HG02759 (cell line): ENCODE results near the gene XYLB.
A peak's percentile ranks its signal among the peaks of the same experiment; 100 is the strongest.
"Not testable (repeated sequence)": the region's sequence is repeated elsewhere in the genome, so short reads cannot be mapped to it uniquely, and the experiment has no call there.

ENCODE experiments used
- ATAC-seq: cut with Tn5 transposase; IDR thresholded peaks from one replicate; pipeline ENCODE4 v1.9.1; 2021; ENCODE audit warnings: mild to moderate bottlenecking, moderate library complexity; ENCODE audit not compliant: unreplicated experiment

XYLB gene

GRCh38 chr3:38346587-38347410 lies at the start of gene XYLB:
XYLB (plus strand) TSS chr3:38346785; CDS start chr3:38346869, 84 bp downstream.
- ATAC-seq, result peak; percentile 97

- ATAC-seq, result not testable (repeated sequence)
Measured at GRCh38 chr3:38297053-38297452, 49.5 kb upstream of the XYLB start.

GRCh38 chr3:38297537-38297936 lies 49.0 kb upstream of the XYLB start:
- ATAC-seq, result no peak

GRCh38 chr3:38297947-38298711 lies 48.5 kb upstream of the XYLB start:
- ATAC-seq, result no peak

GRCh38 chr3:38306941-38307340 lies 39.6 kb upstream of the XYLB start:
- no peak for ATAC-seq

- ATAC-seq, result no peak
Measured at GRCh38 chr3:38307599-38307998, 39.0 kb upstream of the XYLB start.

- ATAC-seq, result no peak
Measured at GRCh38 chr3:38308456-38308855, 38.1 kb upstream of the XYLB start.

- ATAC-seq, result no peak
Measured at GRCh38 chr3:38311476-38311875, 35.1 kb upstream of the XYLB start.

GRCh38 chr3:38311941-38312340 lies 34.6 kb upstream of the XYLB start:
- ATAC-seq, result no peak

- ATAC-seq, result no peak
Measured at GRCh38 chr3:38312356-38312755, 34.2 kb upstream of the XYLB start.

- ATAC-seq, result no peak
Measured at GRCh38 chr3:38313263-38313662, 33.3 kb upstream of the XYLB start.

GRCh38 chr3:38313695-38314094 lies 32.9 kb upstream of the XYLB start:
- ATAC-seq, result no peak

- ATAC-seq, result no peak
Measured at GRCh38 chr3:38314112-38314763, 32.3 kb upstream of the XYLB start.

GRCh38 chr3:38314764-38315487 lies 31.7 kb upstream of the XYLB start:
- no peak for ATAC-seq

- no peak for ATAC-seq
Measured at GRCh38 chr3:38315488-38316230, 30.9 kb upstream of the XYLB start.

GRCh38 chr3:38316356-38317191 lies 30.0 kb upstream of the XYLB start:
- ATAC-seq, result no peak

- no peak for ATAC-seq
Measured at GRCh38 chr3:38317192-38317759, 29.3 kb upstream of the XYLB start.

- no peak for ATAC-seq
Measured at GRCh38 chr3:38318766-38319671, 27.6 kb upstream of the XYLB start.
